Measurements from ENCODE around the gene PCSK5. TPM values are rescaled to one million over a fixed set of nuclear protein-coding genes. Genes with fewer than 3 reads are reported as not detected.

Gene PCSK5
- polyA plus RNA-seq, 1 donor from 2014 or later, result 1.7 TPM

DNA sequence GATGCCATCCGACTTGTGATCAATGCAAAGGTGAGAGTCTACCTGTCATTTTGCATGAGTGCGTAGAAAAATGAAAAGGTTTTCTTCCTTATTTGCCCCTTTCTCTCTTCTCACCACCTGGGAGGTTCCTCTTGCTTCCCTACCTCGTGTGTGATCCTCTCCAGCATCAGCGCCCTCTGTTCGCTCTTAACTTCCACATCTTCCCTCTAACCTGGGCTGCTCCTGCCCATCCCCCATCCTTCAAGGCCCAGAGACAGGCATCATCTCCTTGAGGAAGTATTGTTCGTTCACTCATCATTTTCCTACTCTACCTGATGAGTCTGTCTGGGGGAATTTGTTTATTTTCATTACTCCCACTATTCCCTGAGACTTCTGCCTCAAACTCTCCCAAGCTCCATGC, 447.9 kb downstream of the PCSK5 start:
- Histone ChIP-seq H3F3A (ENCODE audit: insufficient read depth, low read length, poor library complexity, severe bottlenecking) (no peaks in the 10 kb centered on the region), H3K9me3 (ENCODE audit: low read length) (no peaks in the 10 kb centered on the region), H3K9ac (ENCODE audit: low read length) (no peak overlapping the region), H3K4me3 (ENCODE audit: low read length) (no peak overlapping the region), H3K4me2 (ENCODE audit: low read length) (no peak overlapping the region), H4K20me1 (ENCODE audit: insufficient read depth) (no peaks in the 10 kb centered on the region), H3K9me2 (ENCODE audit: insufficient read depth, low read length) (no peaks in the 10 kb centered on the region), H3K27ac (ENCODE audit: low read length) (no peak overlapping the region), H3K27me3 (ENCODE audit: insufficient read depth, low read depth, low read length) (no peaks in the 10 kb centered on the region), H2AFZ (ENCODE audit: low read depth, low read length) (no peak overlapping the region), H3K36me3 (ENCODE audit: insufficient read depth, low read length) (no peaks in the 10 kb centered on the region), H3K79me2 (replicated peaks; ENCODE audit: insufficient read depth, low read length) (no peaks in the 10 kb centered on the region)
- TF ChIP-seq EP300 (conservative IDR thresholded peaks at IDR 0.05; ENCODE audit: poor library complexity, severe bottlenecking) (no peak), POLR2AphosphoS5 (IDR thresholded peaks at IDR 0.05) (no peak), RAD21 (conservative IDR thresholded peaks at IDR 0.05) (no peak)
- TF ChIP-seq, protein P1, sequence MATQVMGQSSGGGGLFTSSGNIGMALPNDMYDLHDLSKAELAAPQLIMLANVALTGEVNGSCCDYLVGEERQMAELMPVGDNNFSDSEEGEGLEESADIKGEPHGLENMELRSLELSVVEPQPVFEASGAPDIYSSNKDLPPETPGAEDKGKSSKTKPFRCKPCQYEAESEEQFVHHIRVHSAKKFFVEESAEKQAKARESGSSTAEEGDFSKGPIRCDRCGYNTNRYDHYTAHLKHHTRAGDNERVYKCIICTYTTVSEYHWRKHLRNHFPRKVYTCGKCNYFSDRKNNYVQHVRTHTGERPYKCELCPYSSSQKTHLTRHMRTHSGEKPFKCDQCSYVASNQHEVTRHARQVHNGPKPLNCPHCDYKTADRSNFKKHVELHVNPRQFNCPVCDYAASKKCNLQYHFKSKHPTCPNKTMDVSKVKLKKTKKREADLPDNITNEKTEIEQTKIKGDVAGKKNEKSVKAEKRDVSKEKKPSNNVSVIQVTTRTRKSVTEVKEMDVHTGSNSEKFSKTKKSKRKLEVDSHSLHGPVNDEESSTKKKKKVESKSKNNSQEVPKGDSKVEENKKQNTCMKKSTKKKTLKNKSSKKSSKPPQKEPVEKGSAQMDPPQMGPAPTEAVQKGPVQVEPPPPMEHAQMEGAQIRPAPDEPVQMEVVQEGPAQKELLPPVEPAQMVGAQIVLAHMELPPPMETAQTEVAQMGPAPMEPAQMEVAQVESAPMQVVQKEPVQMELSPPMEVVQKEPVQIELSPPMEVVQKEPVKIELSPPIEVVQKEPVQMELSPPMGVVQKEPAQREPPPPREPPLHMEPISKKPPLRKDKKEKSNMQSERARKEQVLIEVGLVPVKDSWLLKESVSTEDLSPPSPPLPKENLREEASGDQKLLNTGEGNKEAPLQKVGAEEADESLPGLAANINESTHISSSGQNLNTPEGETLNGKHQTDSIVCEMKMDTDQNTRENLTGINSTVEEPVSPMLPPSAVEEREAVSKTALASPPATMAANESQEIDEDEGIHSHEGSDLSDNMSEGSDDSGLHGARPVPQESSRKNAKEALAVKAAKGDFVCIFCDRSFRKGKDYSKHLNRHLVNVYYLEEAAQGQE (IDR thresholded peaks at IDR 0.05; ENCODE audit: borderline replicate concordance), result no peak
- TF ChIP-seq, protein P2, sequence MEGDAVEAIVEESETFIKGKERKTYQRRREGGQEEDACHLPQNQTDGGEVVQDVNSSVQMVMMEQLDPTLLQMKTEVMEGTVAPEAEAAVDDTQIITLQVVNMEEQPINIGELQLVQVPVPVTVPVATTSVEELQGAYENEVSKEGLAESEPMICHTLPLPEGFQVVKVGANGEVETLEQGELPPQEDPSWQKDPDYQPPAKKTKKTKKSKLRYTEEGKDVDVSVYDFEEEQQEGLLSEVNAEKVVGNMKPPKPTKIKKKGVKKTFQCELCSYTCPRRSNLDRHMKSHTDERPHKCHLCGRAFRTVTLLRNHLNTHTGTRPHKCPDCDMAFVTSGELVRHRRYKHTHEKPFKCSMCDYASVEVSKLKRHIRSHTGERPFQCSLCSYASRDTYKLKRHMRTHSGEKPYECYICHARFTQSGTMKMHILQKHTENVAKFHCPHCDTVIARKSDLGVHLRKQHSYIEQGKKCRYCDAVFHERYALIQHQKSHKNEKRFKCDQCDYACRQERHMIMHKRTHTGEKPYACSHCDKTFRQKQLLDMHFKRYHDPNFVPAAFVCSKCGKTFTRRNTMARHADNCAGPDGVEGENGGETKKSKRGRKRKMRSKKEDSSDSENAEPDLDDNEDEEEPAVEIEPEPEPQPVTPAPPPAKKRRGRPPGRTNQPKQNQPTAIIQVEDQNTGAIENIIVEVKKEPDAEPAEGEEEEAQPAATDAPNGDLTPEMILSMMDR (IDR thresholded peaks at IDR 0.05; ENCODE audit: poor library complexity, severe bottlenecking), result no peak

DNA sequence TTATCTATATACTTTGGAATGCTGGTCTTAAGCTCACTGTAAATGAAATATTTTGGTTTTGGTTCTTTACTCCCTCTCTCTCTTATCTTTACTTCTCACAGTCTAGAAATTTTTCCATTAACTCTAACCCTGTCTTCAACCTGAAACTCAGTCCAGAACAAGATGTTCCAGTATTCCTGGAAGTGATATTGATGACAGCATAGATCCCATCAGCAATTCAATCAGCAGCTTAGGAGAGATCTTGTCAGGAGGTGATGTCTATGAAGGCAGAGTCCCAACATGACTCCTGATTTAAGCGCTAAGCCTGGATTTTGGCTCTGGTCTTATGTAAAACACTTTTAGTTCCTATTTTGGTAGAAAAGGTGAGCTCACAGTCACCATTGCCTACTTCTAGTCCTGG, 451.1 kb downstream of the PCSK5 start:
- no peak for TF ChIP-seq EZH2 (IDR thresholded peaks at IDR 0.05; ENCODE audit: borderline replicate concordance, insufficient read depth, low read length, poor library complexity, severe bottlenecking)
- no peak for TF ChIP-seq MXI1 (conservative IDR thresholded peaks at IDR 0.05; ENCODE audit: poor library complexity, severe bottlenecking)
- no peak for TF ChIP-seq RAD21 (conservative IDR thresholded peaks at IDR 0.05)
- TF ChIP-seq, protein P1 (IDR thresholded peaks at IDR 0.05; ENCODE audit: borderline replicate concordance), result no peak
- TF ChIP-seq, protein P2 (IDR thresholded peaks at IDR 0.05; ENCODE audit: poor library complexity, severe bottlenecking), result no peak
- TF ChIP-seq EP300 (conservative IDR thresholded peaks at IDR 0.05; ENCODE audit: poor library complexity, severe bottlenecking), result no peak
- TF ChIP-seq POLR2AphosphoS5 (IDR thresholded peaks at IDR 0.05), result no peak
- no peak for TF ChIP-seq TAF1 (IDR thresholded peaks at IDR 0.05; ENCODE audit: low read depth)
- no peak for TF ChIP-seq SMC3 (conservative IDR thresholded peaks at IDR 0.05; ENCODE audit: poor library complexity)
- Histone ChIP-seq H2AFZ (ENCODE audit: low read depth, low read length) (no peak overlapping the region), H3K9me3 (ENCODE audit: low read length) (no peaks in the 10 kb centered on the region), H4K20me1 (ENCODE audit: insufficient read depth) (no peaks in the 10 kb centered on the region), H3K27me3 (ENCODE audit: insufficient read depth, low read depth, low read length) (no peaks in the 10 kb centered on the region), H3K27ac (ENCODE audit: low read length) (no peak overlapping the region), H3K4me3 (ENCODE audit: low read length) (no peak overlapping the region), H3K79me2 (replicated peaks; ENCODE audit: insufficient read depth, low read length) (no peaks in the 10 kb centered on the region), H3F3A (ENCODE audit: insufficient read depth, low read length, poor library complexity, severe bottlenecking) (no peaks in the 10 kb centered on the region), H3K9ac (ENCODE audit: low read length) (no peak overlapping the region), H3K4me2 (ENCODE audit: low read length) (no peak overlapping the region), H3K9me2 (ENCODE audit: insufficient read depth, low read length) (no peaks in the 10 kb centered on the region), H3K36me3 (ENCODE audit: insufficient read depth, low read length) (no peaks in the 10 kb centered on the region)

Data from neural cell (in vitro differentiated cells).